ENCODE data around the gene ABTB1.

GRCh38 chr3:127676921-127677351 is 4.2 kb downstream of the ABTB1 start:
- TF ChIP-seq POLR2A (IDR thresholded peaks at IDR 0.05) = no peak
- TF ChIP-seq, protein P1, sequence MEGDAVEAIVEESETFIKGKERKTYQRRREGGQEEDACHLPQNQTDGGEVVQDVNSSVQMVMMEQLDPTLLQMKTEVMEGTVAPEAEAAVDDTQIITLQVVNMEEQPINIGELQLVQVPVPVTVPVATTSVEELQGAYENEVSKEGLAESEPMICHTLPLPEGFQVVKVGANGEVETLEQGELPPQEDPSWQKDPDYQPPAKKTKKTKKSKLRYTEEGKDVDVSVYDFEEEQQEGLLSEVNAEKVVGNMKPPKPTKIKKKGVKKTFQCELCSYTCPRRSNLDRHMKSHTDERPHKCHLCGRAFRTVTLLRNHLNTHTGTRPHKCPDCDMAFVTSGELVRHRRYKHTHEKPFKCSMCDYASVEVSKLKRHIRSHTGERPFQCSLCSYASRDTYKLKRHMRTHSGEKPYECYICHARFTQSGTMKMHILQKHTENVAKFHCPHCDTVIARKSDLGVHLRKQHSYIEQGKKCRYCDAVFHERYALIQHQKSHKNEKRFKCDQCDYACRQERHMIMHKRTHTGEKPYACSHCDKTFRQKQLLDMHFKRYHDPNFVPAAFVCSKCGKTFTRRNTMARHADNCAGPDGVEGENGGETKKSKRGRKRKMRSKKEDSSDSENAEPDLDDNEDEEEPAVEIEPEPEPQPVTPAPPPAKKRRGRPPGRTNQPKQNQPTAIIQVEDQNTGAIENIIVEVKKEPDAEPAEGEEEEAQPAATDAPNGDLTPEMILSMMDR (IDR thresholded peaks at IDR 0.05) = no peak
